Urothelium cell line (cell line): ENCODE data around the gene MSH3.
"Not testable (repeated sequence)": the region's sequence is repeated elsewhere in the genome, so short reads cannot be mapped to it uniquely, and the experiment has no call there.

Experiments
- DNase-seq: peaks from one replicate; pipeline ENCODE4 v3.0.0; 2011; ENCODE audit warnings: low spot score, mixed read lengths
- FAIRE-seq: peaks from 2 replicates; lab custom pipeline; 2011; peaks lifted over from hg19 to GRCh38; lab: Jason Lieb, UNC

Gene MSH3

GRCh38 chr5:80747922-80748321 is 93.5 kb downstream of the MSH3 start:
- FAIRE-seq (no peak), DNase-seq (no peak)

- DNase-seq (no peak), FAIRE-seq (no peak)
Measured at GRCh38 chr5:80752427-80752826, 98.0 kb downstream of the MSH3 start.

DNA sequence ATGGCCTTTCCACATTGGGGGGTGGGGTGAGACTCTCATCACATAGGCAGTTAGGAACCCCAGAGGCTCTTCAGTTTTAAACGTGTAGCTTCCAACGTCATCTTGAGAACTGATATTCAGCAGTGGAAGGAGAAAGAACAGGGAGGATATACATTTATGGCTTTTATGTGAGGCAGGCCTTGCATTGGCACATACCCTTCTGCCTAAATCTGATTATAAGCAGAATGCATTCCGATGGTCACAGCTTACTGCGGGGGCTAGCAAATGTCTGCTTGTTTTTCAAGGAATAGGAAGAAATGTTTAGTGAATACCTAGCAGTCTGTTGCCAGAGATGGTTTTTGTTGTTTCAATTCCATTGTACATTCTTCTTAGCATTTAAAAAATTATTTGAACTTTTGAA is 99.3 kb downstream of the MSH3 start:
- FAIRE-seq: no peak
- no peak for DNase-seq

DNA sequence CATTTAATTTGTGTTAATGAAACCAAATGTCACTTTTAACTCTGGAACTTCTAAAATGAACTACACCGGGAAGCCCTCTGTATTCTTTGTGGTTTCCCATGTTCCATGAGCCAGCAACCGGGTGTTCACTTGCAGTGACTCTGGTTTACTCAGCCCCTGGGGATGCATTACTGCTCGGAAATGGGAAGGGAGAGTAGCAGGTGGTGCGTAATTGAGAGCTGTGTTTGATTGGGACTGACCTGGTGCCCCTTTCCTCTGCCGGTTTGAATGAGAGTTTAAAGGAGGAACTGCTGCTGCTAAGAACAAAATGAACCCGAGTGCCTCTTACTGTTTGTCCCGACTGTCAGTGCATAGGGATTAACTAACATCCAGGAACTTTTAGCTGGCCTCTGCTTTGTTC is 100.4 kb downstream of the MSH3 start:
- no peak for DNase-seq
- FAIRE-seq: no peak

DNA sequence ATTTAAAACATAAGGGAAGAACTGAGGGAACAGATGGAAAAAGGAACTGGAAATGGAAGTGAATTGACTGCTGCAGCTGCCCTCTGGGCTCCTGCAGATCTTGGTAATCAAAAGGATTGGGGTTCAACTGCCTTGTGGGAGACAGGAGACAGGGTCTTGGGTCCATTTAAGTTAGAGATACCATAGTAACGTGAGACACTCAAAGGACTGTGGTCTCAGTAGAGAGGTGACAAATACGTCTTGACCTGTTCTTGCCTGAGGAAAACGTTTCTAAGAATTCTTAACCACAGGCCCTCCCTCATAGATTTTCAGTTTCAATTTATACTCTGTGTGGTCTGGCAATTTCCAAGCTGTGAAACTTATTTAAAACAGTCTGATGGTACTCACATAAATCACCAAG is 101.2 kb downstream of the MSH3 start:
- DNase-seq (no peak), FAIRE-seq (no peak)

GRCh38 chr5:80756292-80756691 is 101.8 kb downstream of the MSH3 start:
- no peak for FAIRE-seq
- no peak for DNase-seq

GRCh38 chr5:80757290-80757689 is 102.8 kb downstream of the MSH3 start:
- FAIRE-seq (no peak), DNase-seq (no peak)

DNA sequence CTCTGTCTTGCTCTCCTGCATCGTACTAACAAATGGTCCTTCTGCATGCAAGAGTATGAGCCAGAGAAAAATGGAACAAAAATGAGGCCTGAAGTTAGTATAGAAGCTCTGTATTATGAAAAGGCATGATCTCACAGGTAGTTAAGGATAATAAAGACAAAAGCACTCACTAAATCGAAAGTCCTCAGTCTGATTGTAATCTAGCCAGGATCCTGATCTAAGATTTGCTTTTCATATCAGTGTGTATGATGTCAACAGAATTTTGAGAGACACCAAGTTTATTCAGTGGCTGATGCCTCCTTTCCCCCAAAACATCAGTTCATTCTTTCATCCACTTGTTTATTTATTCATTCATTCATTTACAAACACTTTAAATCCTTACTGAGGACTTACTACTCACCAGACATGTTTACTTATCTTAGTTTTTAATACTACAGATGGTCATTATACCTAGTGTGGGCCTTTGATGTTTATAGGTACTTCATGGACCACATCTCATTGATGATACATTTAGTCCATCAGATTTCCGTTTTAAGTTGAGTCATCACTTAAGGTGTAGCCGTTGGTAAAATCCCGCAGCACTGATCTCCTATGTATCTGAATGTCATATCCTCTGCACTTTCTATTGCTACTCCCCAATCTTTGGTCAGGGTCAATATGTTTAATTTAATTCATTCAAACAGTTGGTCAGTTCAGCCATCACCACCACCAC is 105.6 kb downstream of the MSH3 start:
- no peak for DNase-seq
- FAIRE-seq: no peak

- no peak for FAIRE-seq
- DNase-seq: no peak
Measured at GRCh38 chr5:80760680-80761079, 106.2 kb downstream of the MSH3 start.

DNA sequence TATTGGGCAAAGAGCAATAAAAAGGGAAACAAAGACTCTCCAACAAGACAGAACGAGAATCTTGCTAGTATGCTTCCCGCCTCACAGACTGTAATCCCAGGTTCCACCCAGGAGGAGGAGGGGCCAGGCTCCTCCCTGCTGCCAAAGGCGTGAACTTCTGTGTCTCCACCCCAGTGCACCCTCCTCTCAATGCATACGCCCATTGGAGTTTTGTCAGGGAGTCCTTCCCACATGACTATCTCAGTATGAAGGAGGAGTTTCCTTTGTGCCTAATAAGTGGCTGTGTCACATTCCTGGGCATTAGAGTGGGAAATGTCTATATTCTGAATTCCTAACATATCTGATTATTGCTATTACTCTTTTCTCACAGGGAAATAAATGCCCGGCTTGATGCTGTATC is 106.7 kb downstream of the MSH3 start:
- FAIRE-seq (no peak), DNase-seq (no peak)

GRCh38 chr5:80761966-80762365 is 107.5 kb downstream of the MSH3 start:
- no peak for FAIRE-seq

DNA sequence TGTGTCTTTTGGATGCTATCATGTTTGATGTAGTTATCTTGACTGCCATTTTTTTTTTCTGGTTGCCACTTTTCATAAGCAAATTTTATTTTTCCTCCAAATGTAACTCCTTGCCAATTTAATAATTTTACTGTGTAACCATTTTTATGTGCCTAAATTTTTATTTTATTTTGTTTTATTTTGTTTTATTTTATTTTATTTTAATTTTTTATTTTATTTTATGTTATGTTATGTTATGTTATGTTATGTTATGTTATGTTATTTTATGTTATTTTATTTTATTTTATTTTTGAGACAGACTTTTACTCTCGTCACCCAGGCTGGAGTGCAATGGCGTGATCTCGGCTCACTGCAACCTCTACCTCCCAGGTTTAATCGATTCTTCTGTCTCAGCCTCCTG is 108.1 kb downstream of the MSH3 start:
- no peak for DNase-seq
- FAIRE-seq: no peak

More at GRCh38 chr5:80761966-80762365, 107.5 kb downstream of the MSH3 start:
- DNase-seq: no peak

DNA sequence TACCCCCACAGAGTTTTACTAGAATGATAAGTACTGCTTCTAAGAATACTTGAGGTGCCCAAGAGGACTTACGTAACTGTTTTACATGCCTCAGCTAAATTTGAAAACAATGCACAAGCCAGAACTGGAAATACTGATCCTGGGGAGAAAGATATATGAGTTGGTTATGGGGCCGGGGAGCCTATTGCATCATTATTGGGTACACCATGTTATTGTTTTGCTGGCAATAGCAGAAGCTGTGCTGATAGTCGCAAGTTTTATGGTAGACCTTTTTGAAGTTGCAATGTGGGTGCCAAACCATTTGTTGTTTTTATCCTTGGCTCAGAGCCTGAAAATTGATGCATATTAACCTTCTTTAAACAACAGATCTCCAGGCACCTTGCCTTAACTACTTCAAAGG is 108.8 kb downstream of the MSH3 start:
- FAIRE-seq (no peak), DNase-seq (no peak)

DNA sequence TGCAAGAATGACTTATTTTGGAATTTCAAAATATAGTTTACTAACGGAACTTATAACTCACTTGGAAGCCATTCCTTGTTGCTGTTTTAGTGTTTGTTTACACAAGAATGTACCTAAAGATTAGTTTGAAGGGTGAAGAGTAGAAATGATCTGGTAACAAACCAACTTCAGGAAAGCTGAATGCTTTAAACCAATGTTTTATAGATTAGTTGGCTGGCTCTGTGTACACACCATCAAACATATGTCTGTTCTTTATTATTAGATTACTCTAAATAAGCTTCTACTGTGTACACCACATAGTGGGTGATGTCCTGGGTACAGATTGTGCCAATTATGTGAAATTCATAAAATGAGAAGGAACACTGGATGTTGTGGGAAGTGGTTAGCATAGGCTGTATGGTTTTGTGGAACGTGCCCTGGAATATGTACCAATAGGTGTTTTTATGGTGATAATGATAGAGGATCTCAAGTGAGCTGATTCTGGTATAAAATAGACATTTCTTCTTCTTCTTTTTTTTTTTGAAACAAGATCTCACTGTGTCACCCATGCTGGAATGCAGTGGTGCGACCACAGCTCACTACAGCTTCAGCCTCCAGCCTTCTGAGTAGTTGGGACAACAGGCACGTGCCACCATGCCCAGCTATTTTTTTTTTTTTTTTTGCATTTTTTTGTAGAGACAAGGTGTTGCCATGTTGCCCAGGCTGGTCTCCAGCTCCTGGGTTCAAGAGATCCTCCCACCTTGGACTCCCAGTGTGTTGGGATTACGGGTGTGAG is 109.6 kb downstream of the MSH3 start:
- DNase-seq: no peak
- no peak for FAIRE-seq

DNA sequence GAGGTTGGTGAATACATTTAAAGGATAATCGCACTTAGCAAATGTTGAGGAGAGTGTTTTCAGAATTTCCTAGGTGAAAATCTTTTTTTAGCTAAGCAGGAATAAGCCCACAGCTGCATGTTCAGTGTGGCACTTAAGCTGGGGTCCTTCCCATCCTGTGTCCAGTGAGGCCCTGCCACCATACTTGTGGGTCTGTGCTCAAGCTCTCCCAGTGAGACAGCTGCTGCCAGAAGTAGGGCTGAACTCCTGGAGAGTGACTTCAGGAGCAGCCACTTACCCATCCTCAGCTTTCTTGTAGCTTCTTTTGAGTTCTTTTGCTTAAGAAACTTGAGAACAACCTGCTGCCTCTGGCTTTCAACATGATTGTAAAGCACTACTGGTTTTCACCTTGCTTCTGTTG is 110.3 kb downstream of the MSH3 start:
- FAIRE-seq: no peak
- DNase-seq: no peak

GRCh38 chr5:80777347-80778287 is 123.2 kb downstream of the MSH3 start:
- no peak for FAIRE-seq

GRCh38 chr5:80780024-80780423 is 125.6 kb downstream of the MSH3 start:
- DNase-seq (no peak), FAIRE-seq (no peak)

More at GRCh38 chr5:80777347-80778287, 123.2 kb downstream of the MSH3 start:
- no peak for DNase-seq

DNA sequence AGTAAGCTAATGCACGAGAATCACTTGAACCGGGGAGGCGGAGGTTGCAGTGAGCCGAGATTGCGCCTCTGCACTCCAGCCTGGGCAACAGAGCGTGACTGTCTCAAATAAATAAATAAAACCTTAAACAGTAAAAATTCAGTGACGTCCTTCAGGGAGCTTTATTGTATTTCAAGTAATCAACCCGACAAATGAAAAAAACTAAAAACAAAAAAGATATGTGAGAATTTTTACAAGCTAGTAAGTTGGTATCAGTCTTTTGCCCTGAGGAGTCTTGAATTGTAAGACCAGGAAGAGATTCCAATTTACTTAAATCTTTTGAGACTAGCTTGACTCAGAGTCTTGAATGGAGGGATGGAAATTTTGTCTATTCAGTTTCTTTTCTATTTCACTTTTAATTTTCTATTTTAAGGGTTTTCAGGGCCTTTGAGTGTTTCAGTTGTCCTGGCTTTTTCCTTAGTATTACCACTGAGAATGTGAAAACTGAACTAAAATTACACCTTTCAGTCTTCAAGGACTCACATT is 126.4 kb downstream of the MSH3 start:
- FAIRE-seq: no peak
- DNase-seq: no peak

DNA sequence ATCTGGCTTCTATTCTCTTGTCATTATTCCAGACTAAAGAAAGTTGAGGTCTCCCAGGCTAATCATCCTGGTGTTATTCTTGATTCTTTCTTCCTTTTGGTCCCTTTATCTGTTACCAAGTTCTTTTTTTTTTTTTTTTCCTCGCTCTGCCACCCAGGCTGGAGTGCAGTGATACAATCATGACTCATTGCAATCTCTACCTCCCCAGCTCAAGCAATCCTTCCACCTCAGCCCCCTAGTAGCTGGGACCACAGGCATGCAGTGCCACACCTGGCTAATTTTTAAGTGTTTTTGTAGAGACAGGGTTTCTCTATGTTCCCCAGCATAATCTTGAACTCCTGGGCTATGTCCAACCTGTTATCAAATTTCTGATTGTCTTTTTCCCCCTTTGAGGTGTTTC is 126.9 kb downstream of the MSH3 start:
- DNase-seq (peak; percentile 9), FAIRE-seq (no peak)

GRCh38 chr5:80782626-80783025 is 128.2 kb downstream of the MSH3 start:
- no peak for FAIRE-seq
- DNase-seq: no peak

GRCh38 chr5:80783751-80784150 is 129.3 kb downstream of the MSH3 start:
- DNase-seq: not testable (repeated sequence)

More at GRCh38 chr5:80783751-80784150, 129.3 kb downstream of the MSH3 start:
- not testable (repeated sequence) for FAIRE-seq
